AG10803 (cell line): Measurements from ENCODE around the gene DCP1B.
A peak's percentile ranks its signal among the peaks of the same experiment; 100 is the strongest.

ENCODE experiments used
- DNase-seq: peaks from one replicate; pipeline ENCODE4 v3.0.0; 2010; ENCODE audit warnings: low read depth
- H3K4me3 ChIP-seq: 2 replicates; pipeline ENCODE4 v1.5.1; 2011; ENCODE audit warnings: mild to moderate bottlenecking, low read length, control low read depth
- TF ChIP-seq, protein P1 (sequence below): conservative IDR thresholded peaks from 2 replicates; pipeline ENCODE4 v1.5.1; 2011; ENCODE audit warnings: mild to moderate bottlenecking, low read length, control low read depth, inconsistent platforms

Gene DCP1B

DNA sequence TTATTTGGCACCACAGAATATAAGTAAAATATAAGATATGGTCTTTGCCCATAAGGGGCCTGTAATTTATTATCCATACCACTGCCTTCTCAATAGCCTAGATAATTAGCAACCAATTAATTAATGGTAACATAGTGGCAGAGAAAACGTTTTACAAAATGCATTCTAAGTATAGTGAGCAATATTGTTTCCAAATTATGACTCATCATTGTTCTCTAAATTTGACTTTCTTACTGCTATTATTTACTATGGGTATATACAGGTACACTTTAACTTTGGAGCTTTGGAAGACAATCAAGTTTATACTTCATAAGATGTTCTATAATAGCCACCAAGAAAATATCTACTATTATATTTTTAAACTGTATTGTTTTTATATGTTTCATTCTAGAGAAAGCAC is 26.7 kb downstream of the DCP1B start:
- TF ChIP-seq, protein P1, sequence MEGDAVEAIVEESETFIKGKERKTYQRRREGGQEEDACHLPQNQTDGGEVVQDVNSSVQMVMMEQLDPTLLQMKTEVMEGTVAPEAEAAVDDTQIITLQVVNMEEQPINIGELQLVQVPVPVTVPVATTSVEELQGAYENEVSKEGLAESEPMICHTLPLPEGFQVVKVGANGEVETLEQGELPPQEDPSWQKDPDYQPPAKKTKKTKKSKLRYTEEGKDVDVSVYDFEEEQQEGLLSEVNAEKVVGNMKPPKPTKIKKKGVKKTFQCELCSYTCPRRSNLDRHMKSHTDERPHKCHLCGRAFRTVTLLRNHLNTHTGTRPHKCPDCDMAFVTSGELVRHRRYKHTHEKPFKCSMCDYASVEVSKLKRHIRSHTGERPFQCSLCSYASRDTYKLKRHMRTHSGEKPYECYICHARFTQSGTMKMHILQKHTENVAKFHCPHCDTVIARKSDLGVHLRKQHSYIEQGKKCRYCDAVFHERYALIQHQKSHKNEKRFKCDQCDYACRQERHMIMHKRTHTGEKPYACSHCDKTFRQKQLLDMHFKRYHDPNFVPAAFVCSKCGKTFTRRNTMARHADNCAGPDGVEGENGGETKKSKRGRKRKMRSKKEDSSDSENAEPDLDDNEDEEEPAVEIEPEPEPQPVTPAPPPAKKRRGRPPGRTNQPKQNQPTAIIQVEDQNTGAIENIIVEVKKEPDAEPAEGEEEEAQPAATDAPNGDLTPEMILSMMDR: no peak
- DNase-seq: no peak

DNA sequence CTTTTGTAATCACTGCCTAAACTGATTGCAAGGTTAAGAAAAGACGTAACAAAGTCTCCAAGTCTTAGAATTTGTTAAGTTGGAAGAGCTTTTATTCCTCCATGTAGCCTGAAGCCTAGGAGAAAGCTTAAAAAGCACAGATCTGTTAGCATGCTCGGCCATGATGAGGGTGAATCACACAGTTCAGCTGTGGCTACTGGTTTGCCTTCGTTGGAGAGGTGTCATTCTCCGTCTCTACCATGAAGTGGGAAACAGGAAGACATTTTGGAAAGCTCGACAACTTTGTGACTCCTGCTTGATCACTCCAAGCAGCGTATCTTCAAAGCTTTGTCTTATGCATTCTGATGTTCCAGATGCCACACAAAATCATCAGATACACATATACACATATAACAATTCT is 27.1 kb downstream of the DCP1B start:
- H3K4me3 ChIP-seq: no peak overlapping the region
- TF ChIP-seq, protein P1: no peak
- no peak for DNase-seq

More for the DNA sequence above, 26.7 kb downstream of the DCP1B start:
- no peak overlapping the region for H3K4me3 ChIP-seq

DNA sequence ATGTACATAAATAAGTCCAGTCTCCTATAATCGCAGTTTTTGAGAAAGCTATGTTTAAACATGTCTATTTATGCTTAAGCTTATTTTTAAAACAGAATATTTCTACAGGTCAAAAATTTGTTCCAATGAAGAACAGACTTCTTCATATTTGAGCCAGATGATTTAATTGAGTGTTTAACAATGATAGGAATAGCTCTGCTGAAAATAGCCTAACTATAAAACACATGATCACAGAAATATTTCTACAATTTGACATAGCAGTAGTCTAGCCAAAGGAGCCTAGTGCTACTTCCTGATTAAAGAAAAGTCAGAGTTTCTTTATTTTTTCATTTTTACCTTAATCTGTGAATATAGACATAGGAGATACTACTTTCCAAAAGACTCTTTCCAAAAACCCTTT is 29.4 kb downstream of the DCP1B start:
- DNase-seq: peak; percentile 21
- H3K4me3 ChIP-seq: no peak overlapping the region
- TF ChIP-seq, protein P1: no peak

DNA sequence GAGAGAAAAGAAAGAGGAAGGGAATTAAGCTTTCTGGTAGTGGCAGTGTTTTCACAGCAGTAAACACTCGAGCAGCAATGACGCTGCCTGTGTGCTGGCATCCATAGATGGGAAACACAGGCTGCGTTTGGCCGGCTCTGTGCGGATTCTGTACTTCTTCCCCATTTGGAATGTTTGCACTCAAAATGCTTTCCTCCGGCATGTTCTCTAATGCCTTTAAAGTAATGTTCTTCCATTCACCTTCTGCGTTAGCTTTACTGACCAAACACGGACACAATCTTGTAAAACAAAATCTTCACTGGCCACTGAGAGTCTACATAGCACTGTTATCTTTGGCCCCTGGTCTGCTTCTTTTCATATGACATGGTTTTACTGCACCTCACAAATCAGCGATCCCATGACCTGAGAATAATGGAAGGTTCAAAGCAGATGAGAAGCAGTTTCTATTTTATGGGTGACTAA is 31.4 kb downstream of the DCP1B start:
- peak; percentile 25 for DNase-seq
- TF ChIP-seq, protein P1: no peak
- H3K4me3 ChIP-seq: no peak overlapping the region

DNA sequence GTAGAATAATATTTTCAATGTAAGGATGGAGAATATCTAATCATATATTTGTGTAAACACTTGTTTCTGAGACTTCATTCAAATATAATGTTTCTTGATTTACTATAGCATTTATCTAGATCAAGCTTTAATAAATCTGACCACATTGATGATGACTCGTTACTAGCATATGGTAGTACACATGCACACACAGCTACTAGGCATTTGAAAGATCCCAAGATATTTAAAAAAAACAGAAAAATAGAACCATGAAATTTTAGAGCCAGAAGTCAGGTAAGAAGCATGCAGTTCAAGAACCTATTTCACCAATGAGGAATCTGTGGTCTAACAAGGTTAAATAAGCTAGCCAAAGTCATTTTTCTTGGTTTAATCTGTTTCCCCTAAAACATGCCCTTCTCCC is 32.0 kb downstream of the DCP1B start:
- DNase-seq: peak; percentile 72
- H3K4me3 ChIP-seq: no peak overlapping the region
- TF ChIP-seq, protein P1: no peak

DNA sequence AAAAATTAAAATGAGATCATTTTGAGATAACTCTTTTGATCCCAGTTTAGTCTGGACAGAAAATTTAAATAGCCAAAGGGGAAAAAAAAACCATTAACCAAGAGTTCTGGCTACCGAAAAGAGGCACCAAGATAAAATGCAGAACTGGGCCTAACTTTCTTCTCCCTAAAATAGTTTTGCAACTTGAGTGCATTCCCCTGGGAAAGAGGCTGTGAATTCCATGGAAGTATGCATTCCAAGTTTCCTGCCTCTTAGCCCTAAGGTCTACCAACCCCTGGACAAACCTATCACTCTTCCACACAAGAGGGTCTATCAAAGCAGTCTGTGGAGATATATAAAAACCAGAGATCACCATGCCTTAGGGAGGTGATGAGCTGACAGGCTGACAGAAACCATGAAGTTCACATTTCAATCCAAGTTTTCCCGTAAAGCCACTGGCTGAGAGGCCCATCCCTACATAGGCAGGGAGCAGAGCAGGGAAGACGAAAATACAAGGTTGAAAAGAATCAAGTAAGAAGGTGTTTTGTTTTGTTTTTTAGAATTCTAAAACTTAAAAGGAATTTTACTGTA is 33.8 kb downstream of the DCP1B start:
- TF ChIP-seq, protein P1: no peak
- peak; percentile 25 for DNase-seq

DNA sequence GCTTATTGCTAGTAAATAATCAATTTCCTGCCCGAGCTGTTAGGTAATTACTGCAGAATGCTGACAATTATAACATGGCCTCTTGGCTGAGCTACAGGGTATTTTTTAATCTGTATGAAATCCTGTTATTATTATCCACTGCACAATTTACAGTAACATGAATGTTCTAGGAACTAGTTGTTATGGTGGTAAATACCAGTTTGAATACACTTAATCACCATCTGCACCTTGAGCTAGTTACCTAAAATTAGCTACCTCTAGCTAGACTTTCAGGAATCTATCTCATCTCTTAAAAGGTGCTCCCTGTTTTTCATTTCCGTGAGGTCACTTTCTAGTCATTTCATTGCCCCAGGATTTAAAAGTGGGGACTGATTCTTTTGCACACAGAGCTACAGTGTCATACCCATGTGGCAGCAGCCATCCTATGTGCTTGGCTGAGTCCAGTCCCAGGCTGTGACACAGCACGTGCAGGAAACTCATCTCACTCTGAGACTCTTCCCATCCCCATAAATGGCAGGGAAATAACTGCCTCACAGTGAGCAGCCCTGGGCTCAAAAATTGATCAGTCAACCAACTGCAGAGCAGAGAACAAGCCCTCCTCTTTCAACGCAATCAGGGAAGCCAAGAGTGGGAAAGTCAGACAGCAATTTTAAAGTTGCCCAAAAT is 37.6 kb downstream of the DCP1B start:
- TF ChIP-seq, protein P1: no peak
- DNase-seq: no peak
- H3K4me3 ChIP-seq: no peak overlapping the region

More for the DNA sequence above, 33.8 kb downstream of the DCP1B start:
- no peak overlapping the region for H3K4me3 ChIP-seq
